Measurements from ENCODE around the gene BEST4.
"Not testable (repeated sequence)": the region's sequence is repeated elsewhere in the genome, so short reads cannot be mapped to it uniquely, and the experiment has no call there.

The BEST4 gene

GRCh38 chr1:44778705-44779576 lies 9.0 kb downstream of the BEST4 start:
- in situ Hi-C loops (cut with HindIII; ENCODE audit: low sequenced_read_pairs), result no loop called here

GRCh38 chr1:44777969-44778635 lies 9.9 kb downstream of the BEST4 start:
- in situ Hi-C loops (cut with HindIII; ENCODE audit: low sequenced_read_pairs), result no loop called here

GRCh38 chr1:44777547-44777946 lies 10.4 kb downstream of the BEST4 start:
- in situ Hi-C loops (cut with HindIII; ENCODE audit: low sequenced_read_pairs), result no loop called here

GRCh38 chr1:44776730-44777068 lies 11.3 kb downstream of the BEST4 start:
- in situ Hi-C loops (cut with HindIII; ENCODE audit: low sequenced_read_pairs), result no loop called here

- in situ Hi-C loops (cut with HindIII; ENCODE audit: low sequenced_read_pairs), result no loop called here
Observed at GRCh38 chr1:44775930-44776729, 11.8 kb downstream of the BEST4 start.

- in situ Hi-C loops (cut with HindIII; ENCODE audit: low sequenced_read_pairs), result no loop called here
Observed at GRCh38 chr1:44775078-44775929, 12.7 kb downstream of the BEST4 start, which contains the start of gene RPS8. TSS of gene RPS8 (plus strand) at chr1:44775540. CDS start at chr1:44775597, 57 bp downstream.

GRCh38 chr1:44766421-44766820 lies 21.5 kb downstream of the BEST4 start:
- in situ Hi-C loops (cut with HindIII; ENCODE audit: low sequenced_read_pairs), result not testable (repeated sequence)

- in situ Hi-C loops (cut with HindIII; ENCODE audit: low sequenced_read_pairs), result no loop called here
Observed at GRCh38 chr1:44760876-44761275, 27.1 kb downstream of the BEST4 start.

- in situ Hi-C loops (cut with HindIII; ENCODE audit: low sequenced_read_pairs), result no loop called here
Observed at GRCh38 chr1:44759077-44759476, 28.9 kb downstream of the BEST4 start.

GRCh38 chr1:44757420-44757819 lies 30.6 kb downstream of the BEST4 start:
- in situ Hi-C loops (cut with HindIII; ENCODE audit: low sequenced_read_pairs), result no loop called here

GRCh38 chr1:44747878-44748277 lies 40.1 kb downstream of the BEST4 start:
- in situ Hi-C loops (cut with HindIII; ENCODE audit: low sequenced_read_pairs), result no loop called here

GRCh38 chr1:44743211-44743610 lies 44.8 kb downstream of the BEST4 start:
- in situ Hi-C loops (cut with HindIII; ENCODE audit: low sequenced_read_pairs), result no loop called here

GRCh38 chr1:44740179-44740617 lies 47.8 kb downstream of the BEST4 start:
- in situ Hi-C loops (cut with HindIII; ENCODE audit: low sequenced_read_pairs), result no loop called here

- in situ Hi-C loops (cut with HindIII; ENCODE audit: low sequenced_read_pairs), result no loop called here
Observed at GRCh38 chr1:44739307-44740178, 48.4 kb downstream of the BEST4 start, which contains the start of gene KIF2C. TSS of gene KIF2C (plus strand) at chr1:44739837. CDS start at chr1:44739933, 96 bp downstream.

GRCh38 chr1:44738953-44739306 lies 49.0 kb downstream of the BEST4 start:
- in situ Hi-C loops (cut with HindIII; ENCODE audit: low sequenced_read_pairs), result not testable (repeated sequence)

GRCh38 chr1:44735992-44736391 lies 52.0 kb downstream of the BEST4 start:
- in situ Hi-C loops (cut with HindIII; ENCODE audit: low sequenced_read_pairs), result no loop called here

GRCh38 chr1:44733784-44734183 lies 54.2 kb downstream of the BEST4 start:
- in situ Hi-C loops (cut with HindIII; ENCODE audit: low sequenced_read_pairs), result no loop called here

Measured in DLD1 (cell line).